GM21737 (cell line): ENCODE results near the gene ABCC3.
"Not testable (repeated sequence)": the region's sequence is repeated elsewhere in the genome, so short reads cannot be mapped to it uniquely, and the experiment has no call there.

Experiments used
- ATAC-seq: cut with Tn5 transposase; IDR thresholded peaks from one replicate; pipeline ENCODE4 v1.9.1; 2021; ENCODE audit warnings: mild to moderate bottlenecking, moderate library complexity; ENCODE audit not compliant: unreplicated experiment

Gene ABCC3

GRCh38 chr17:50697062-50697461 lies 62.4 kb downstream of the ABCC3 start:
- no peak for ATAC-seq

- no peak for ATAC-seq
Observed at GRCh38 chr17:50697663-50698272, 63.1 kb downstream of the ABCC3 start.

GRCh38 chr17:50699410-50699809 lies 64.7 kb downstream of the ABCC3 start:
- no peak for ATAC-seq

- ATAC-seq: no peak
Observed at GRCh38 chr17:50703162-50703561, 68.5 kb downstream of the ABCC3 start.

- peak; percentile 76 for ATAC-seq
Observed at GRCh38 chr17:50707289-50708049, 72.8 kb downstream of the ABCC3 start, which contains the start of gene ANKRD40. Gene ANKRD40 (minus strand): TSS chr17:50707914. CDS start chr17:50707654, 260 bp downstream.

- ATAC-seq: no peak
Observed at GRCh38 chr17:50708050-50709000, 73.6 kb downstream of the ABCC3 start.

- not testable (repeated sequence) for ATAC-seq
Observed at GRCh38 chr17:50709053-50709452, 74.4 kb downstream of the ABCC3 start.

GRCh38 chr17:50710025-50710424 lies 75.3 kb downstream of the ABCC3 start:
- ATAC-seq: no peak

- no peak for ATAC-seq
Observed at GRCh38 chr17:50710650-50711049, 76.0 kb downstream of the ABCC3 start.

- ATAC-seq: no peak
Observed at GRCh38 chr17:50712641-50713040, 78.0 kb downstream of the ABCC3 start.

- no peak for ATAC-seq
Observed at GRCh38 chr17:50715471-50715870, 80.8 kb downstream of the ABCC3 start.

- peak; percentile 87 for ATAC-seq
Observed at GRCh38 chr17:50719144-50719923, 84.7 kb downstream of the ABCC3 start, which contains the start of gene LUC7L3. Gene LUC7L3 (plus strand): TSS chr17:50719603. CDS start chr17:50719733, 130 bp downstream.

GRCh38 chr17:50719924-50720794 lies 85.5 kb downstream of the ABCC3 start:
- ATAC-seq: no peak

GRCh38 chr17:50721194-50722010 lies 86.7 kb downstream of the ABCC3 start:
- no peak for ATAC-seq

- ATAC-seq: no peak
Observed at GRCh38 chr17:50722746-50723145, 88.1 kb downstream of the ABCC3 start.

- ATAC-seq: not testable (repeated sequence)
Observed at GRCh38 chr17:50724622-50725021, 89.9 kb downstream of the ABCC3 start.

GRCh38 chr17:50725769-50726655 lies 91.3 kb downstream of the ABCC3 start:
- ATAC-seq: no peak

- ATAC-seq: no peak
Observed at GRCh38 chr17:50728112-50728429, 93.4 kb downstream of the ABCC3 start.
